Activated T-cell treated with anti-CD3 and anti-CD28 coated beads for 24 hours (primary cell): Measurements from ENCODE around the gene CASKIN2.

Experiments used
- DNase-seq: peaks from one replicate; pipeline ENCODE4 v3.0.0-alpha.2; 2020; ENCODE audit warnings: low read depth

CASKIN2 gene

DNA sequence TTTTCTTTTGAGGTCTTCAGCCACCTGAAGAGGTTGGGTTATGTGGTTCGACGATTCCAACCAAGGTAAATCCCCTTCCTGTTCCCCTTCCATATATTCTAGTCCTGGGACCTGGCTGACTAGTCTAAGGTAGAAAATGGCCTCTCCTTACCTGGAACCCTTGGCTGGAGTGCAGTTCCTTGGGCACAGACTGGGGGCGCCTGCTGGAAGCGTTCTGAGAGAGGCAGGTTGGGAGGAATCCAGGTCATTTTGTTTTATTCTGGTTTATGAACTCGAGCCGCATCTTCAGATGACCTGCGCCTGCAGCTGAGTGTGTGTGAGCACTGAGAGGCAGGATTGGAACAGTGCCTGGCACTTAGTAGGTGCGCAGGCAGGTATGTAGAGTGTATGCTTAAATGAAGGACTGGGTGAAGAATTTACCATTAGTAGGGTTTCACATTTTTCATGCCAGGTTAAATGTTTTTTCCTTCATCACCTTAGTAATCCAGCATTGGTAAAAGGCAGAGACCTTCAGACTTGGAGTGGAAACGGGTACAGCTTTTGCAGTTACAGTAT, 3.7 kb upstream of the CASKIN2 start:
- DNase-seq, result no peak

GRCh38 chr17:75518201-75518600, 2.9 kb upstream of the CASKIN2 start:
- no peak for DNase-seq

DNA sequence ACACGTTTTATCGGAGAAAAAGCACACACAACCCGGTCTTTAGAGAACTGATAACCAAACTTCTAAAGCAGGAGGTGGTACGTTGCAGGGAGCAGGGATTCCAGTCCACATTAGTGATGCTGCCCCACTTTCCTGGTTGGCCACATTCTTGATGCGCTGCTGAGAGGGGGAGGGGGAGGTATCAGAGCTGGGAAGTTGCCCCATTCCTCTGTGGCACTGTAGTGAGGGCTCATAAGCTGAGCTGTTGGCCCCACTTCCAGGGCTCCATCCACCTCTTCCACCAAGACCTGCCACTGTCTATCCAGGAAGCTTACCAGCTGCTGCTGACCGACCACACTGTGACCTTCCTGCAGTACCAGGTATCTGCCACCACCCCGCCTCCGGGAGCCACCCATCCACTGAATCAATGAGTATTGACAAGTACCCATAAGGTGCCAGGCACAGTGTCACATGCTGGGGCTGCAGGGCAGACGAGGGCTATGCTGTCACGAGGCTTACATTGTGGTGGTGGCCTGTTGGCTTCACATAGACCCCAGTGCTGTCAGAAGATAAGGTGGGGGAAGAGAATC, 2.0 kb upstream of the CASKIN2 start:
- DNase-seq, result no peak

GRCh38 chr17:75516619-75517296, 1.4 kb upstream of the CASKIN2 start:
- no peak for DNase-seq

DNA sequence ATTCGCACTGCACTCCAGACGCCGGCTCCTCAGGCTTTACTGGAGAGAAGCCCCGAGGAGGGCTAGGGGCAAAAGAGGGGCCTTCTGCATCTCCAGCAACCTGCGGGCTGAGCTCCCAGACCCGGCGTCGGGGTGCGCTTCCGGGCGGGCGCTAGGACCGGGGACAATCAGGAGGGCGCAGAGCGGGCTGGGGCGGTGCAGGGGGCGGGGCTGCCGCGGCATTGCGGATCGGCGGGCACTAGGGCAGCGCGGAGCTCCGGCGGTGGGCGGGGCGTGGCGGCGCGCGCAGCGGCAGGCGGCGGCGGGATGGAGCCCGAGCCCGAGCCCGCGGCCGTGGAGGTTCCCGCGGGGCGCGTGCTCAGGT, 900 bp upstream of the CASKIN2 start, which contains the start of gene TSEN54:
Gene TSEN54, plus strand, starts transcription at position 274 of the 364 bp plus-strand sequence. Its CDS starts 33 bp downstream, at position 307.
- DNase-seq, result peak; percentile 92

DNA sequence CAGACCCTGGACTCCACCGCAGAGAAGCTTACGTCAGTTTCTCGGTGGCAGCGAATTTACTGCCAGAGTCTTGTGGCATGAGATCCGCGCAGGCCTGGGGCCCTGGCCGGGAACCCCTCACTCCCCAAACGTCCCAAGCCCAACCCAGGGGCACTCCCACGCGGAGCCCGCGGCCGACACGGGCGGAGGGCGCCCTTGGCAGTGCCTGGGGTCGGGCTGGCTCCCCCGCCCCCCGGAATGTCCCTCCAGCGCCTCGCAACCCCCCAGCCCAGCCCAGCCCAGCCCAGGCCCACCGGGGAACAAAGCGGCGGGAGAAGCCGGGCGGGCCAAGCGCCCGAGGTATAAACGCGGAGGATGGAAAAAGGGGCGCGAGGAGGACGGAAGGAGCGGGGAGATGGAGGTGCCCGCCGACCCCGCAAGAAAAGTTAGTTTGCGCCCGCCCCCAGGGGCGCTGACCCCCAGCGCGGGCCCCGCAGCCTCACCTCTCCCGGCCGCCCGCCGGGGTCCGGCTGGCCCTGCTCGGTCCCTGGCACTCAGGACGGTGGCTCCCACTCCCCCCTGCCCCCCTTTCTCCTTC, 330 bp downstream of the CASKIN2 start:
- DNase-seq, result no peak

GRCh38 chr17:75514299-75514918, 928 bp downstream of the CASKIN2 start:
- no peak for DNase-seq

- DNase-seq, result no peak
Measured at GRCh38 chr17:75513641-75514000, 1.7 kb downstream of the CASKIN2 start.

DNA sequence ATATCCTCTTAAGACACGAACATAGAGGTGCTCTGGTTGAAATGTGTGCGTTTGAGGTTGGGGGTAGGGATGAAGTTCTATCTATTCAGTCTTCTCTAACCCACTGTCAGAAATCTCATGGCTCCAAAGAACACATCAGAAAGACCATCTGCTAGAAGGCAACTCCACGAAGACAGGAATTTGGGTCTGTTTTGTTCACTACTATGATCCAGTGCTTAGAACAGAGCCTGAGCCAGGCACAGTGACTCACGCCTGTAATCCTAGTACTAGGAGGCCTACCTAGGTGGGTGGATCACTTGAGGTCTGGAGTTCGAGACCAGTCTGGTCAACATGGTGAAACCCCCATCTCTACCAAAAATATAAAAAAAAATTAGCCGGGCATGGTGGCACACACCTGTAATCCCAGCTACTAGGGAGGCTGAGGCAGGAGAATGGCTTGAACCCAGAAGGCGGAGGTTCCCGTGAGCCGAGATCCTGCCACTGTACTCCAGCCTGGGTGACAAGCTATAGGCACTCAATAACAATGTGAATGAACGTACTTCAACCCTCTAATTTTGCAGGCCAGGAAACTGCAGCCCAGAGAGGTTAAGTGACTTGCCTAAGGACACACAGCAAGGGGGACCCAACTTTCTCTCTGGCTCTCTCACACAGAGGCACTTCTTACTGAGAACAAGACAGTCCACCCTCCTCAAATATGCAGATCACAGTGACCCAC, 2.3 kb downstream of the CASKIN2 start:
- DNase-seq, result no peak

DNA sequence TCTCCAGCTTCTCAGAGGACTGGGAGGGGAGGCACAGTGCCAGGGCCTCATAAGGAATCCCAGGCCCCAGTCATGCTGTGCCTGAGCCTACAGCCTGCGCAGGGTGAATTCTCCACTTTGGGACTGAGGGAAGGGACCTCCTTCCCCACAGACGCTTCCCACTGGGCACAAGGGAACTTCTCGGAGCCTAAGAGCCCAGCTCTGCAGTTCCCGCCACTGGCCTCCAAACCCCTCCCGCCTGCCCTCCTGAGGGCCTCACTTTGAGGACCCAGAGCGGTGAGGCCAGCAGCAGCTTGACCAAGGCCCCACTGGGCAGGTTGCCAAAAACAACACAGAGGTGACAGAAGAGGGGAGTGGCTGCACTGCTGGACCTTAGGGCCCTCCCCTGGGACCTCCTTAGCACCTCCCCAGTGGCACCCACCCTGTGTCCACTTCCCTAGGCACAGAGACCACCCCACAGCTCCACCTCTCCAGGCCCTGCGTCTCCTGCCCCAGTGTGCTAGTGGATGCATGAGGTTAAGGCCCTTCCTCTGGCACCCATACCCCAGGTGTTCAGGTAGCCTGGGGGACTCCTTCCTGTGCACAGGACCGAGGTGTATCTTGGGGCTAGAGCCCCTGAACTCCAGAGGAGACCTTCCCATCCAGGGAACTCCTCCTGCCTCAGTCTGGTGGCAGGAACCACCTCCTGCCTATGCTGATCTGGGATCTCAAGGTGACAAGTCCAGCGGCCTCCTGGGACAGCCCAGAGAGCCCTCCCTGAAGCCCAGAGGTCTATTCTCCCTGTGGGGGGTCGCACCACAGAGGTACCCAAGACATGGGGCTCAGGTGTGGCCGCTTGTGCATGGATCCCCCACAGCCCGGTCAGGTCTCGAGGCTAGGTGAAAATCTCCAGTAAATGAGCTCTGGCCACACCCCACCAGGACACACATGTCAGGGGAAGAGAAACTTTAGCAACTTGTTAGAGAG, 3.4 kb downstream of the CASKIN2 start:
- DNase-seq, result no peak

DNA sequence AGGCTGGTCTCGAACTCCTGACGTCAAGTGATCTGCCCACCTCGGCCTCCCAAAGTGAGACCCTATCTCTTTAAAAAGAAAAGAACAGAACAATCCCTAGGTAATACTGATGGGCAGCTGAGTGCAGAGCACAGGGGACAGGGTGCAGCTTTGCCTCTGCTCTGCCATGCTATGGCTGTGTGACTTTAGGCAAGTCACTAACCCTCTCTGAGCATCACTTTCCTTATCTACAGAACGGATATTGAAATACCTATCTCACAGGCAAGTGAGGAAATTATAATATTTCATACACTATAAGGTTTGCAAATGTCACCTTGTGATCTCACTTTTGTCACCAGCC, 4.1 kb downstream of the CASKIN2 start:
- DNase-seq, result no peak

GRCh38 chr17:75509528-75510258, 5.6 kb downstream of the CASKIN2 start:
- no peak for DNase-seq

GRCh38 chr17:75508931-75509361, 6.4 kb downstream of the CASKIN2 start:
- DNase-seq, result no peak

- no peak for DNase-seq
Measured at GRCh38 chr17:75507733-75508719, 7.3 kb downstream of the CASKIN2 start.

GRCh38 chr17:75506888-75507287, 8.4 kb downstream of the CASKIN2 start:
- no peak for DNase-seq

DNA sequence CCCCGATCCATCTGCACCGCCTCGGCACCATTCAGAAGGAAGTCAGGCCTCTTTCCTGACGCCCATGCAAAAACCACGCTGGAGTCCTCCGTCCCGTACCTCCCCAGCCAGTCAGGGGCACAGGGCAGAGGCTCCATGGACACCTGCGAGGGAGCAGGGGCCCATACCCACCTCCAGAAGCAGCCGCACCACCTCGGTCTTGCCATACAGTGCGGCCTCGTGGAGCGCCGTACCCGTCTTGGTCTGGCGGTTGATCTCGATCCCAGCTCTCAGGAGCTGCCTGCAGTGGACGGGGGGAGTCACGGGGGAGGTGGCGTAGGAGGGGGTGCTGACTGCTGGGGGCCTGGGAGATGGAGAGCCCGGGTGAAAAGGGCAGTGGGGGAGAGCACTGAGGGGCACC, 9.2 kb downstream of the CASKIN2 start:
- DNase-seq, result no peak

DNA sequence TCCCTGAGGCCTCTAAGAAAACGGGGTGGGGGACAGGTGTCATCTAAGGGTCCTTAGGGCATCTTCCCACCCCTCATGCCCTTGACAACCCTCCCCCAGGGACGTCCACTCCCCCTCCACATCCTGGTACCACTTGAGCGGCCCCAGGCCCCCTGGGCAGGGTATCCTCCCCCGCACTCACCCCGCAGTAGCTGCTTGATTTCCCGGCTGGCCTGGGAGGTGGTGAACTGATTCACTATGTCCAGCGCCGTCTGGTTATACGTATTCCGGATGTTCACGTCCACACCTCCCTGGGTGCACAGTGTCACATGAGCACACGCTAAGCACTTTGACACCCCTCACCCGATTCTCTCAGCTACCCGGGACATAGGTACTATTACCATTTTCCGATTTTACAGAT, 9.7 kb downstream of the CASKIN2 start:
- no peak for DNase-seq

GRCh38 chr17:75505152-75505409, 10.3 kb downstream of the CASKIN2 start:
- DNase-seq, result no peak

GRCh38 chr17:75504347-75505151, 10.8 kb downstream of the CASKIN2 start:
- no peak for DNase-seq
